Osteoblast (primary cell): ENCODE measurements around the gene PRRT4. TPM values are rescaled to one million over a fixed set of nuclear protein-coding genes. Genes with fewer than 3 reads are reported as not detected.

ENCODE experiments used
- DNase-seq: peaks from one replicate; pipeline ENCODE4 v3.0.0; 2011; ENCODE audit warnings: low spot score, mixed read lengths; ENCODE audit not compliant: insufficient read length; ENCODE audit errors: missing footprints
- H2AFZ ChIP-seq: 2 replicates; pipeline ENCODE4 v1.6.0; 2011; ENCODE audit warnings: mild to moderate bottlenecking, low read length
- H3K27ac ChIP-seq: 2 replicates; pipeline ENCODE4 v1.5.1; 2011; ENCODE audit warnings: mild to moderate bottlenecking, low read depth, low read length, moderate library complexity
- H3K27me3 ChIP-seq: 2 replicates; pipeline ENCODE4 v1.6.0; 2012; ENCODE audit warnings: mild to moderate bottlenecking, control low read depth, inconsistent platforms, low read length, moderate library complexity; ENCODE audit not compliant: insufficient read depth
- H3K36me3 ChIP-seq: 2 replicates; pipeline ENCODE4 v1.5.1; 2011; ENCODE audit warnings: mild to moderate bottlenecking, low read length, control low read depth, moderate library complexity; ENCODE audit not compliant: insufficient read depth
- H3K4me1 ChIP-seq: 2 replicates; pipeline ENCODE4 v1.5.1; 2011; ENCODE audit warnings: mild to moderate bottlenecking, low read length, control low read depth, moderate library complexity; ENCODE audit not compliant: insufficient read depth
- H3K4me2 ChIP-seq: 2 replicates; pipeline ENCODE4 v1.6.0; 2011; ENCODE audit warnings: mild to moderate bottlenecking, low read length; ENCODE audit not compliant: insufficient read depth
- H3K4me3 ChIP-seq: fragments of 200-600 bp; sonication (generic); 3 replicates; pipeline ENCODE4 v1.5.1; 2012; ENCODE audit warnings: mild to moderate bottlenecking, low read length, inconsistent platforms; ENCODE audit not compliant: insufficient read depth
- H3K79me2 ChIP-seq: 2 replicates; pipeline ENCODE4 v1.6.0; 2012; ENCODE audit warnings: mild to moderate bottlenecking, low read length, control low read depth, inconsistent platforms; ENCODE audit not compliant: insufficient read depth
- H3K9me3 ChIP-seq: 2 replicates; pipeline ENCODE4 v1.5.1; 2011; ENCODE audit warnings: low read depth, low read length, control low read depth
- H4K20me1 ChIP-seq: 2 replicates; pipeline ENCODE4 v1.6.0; 2012; ENCODE audit warnings: mild to moderate bottlenecking, low read length, control low read depth; ENCODE audit not compliant: insufficient read depth
- total RNA-seq: library from RNA; depleted of rRNA; stranded (reverse); fragments of >200 nt; gene quantifications from 2 replicates; pipeline ENCODE4 v1.2.3, GENCODE V29; 2012
- TF ChIP-seq, protein P1 (sequence below): IDR thresholded peaks from 2 replicates; pipeline ENCODE4 v1.5.1; 2011; ENCODE audit warnings: mild to moderate bottlenecking, low read depth, low read length, moderate library complexity; ENCODE audit errors: extremely low read depth

The PRRT4 gene
- total RNA-seq, 1 donor = not detected

DNA sequence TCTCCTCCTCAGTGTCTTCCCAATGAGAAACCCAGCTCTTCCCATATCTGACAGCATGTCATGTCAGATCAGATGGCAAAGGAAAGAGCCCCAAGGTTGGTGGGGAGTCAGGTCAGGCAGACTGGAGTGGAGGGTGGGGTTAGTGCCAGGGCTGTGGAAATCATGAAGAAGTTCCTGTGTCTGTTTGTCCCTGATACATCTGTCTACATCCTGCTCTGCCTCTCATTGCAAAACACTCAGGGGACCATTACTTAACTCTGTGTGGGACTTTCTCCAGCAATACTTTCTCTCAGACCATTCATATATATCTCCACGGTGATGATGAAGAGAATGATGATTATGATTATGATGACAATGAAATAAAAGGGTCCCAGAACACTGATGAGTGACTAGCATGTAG is 3.3 kb downstream of the PRRT4 start:
- Histone ChIP-seq H3K9me3 (no peaks in the 10 kb centered on the region), H3K36me3 (no peaks in the 10 kb centered on the region), H3K79me2 (no peaks in the 10 kb centered on the region), H2AFZ (no peak overlapping the region), H3K4me2 (no peak overlapping the region), H3K4me1 (peaks cover 5% of the 10 kb centered on the region), H3K4me3 (no peak overlapping the region), H4K20me1 (no peaks in the 10 kb centered on the region), H3K27me3 (peaks cover 64% of the 10 kb centered on the region), H3K27ac (no peak overlapping the region)
- DNase-seq = peak; percentile 73
- TF ChIP-seq, protein P1, sequence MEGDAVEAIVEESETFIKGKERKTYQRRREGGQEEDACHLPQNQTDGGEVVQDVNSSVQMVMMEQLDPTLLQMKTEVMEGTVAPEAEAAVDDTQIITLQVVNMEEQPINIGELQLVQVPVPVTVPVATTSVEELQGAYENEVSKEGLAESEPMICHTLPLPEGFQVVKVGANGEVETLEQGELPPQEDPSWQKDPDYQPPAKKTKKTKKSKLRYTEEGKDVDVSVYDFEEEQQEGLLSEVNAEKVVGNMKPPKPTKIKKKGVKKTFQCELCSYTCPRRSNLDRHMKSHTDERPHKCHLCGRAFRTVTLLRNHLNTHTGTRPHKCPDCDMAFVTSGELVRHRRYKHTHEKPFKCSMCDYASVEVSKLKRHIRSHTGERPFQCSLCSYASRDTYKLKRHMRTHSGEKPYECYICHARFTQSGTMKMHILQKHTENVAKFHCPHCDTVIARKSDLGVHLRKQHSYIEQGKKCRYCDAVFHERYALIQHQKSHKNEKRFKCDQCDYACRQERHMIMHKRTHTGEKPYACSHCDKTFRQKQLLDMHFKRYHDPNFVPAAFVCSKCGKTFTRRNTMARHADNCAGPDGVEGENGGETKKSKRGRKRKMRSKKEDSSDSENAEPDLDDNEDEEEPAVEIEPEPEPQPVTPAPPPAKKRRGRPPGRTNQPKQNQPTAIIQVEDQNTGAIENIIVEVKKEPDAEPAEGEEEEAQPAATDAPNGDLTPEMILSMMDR = no peak

DNA sequence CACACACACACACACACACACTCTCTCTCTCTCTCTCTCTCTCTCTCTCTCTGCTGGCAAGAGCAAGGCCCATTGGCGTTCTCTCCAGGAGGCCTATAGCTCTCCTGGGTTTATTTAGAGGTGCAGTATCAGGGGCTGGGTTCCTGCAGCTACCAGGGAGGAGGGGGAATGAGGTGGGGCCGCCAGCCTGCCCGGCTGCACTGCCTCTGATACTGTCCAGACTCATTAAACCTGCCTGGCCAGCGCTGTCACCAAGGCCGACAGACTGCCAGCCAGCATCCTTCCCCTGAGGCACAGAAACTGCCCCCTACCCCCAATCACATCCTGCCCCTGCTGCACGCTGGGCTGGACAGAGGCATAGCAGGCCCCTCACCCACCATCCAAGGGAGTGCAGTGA is 4.3 kb downstream of the PRRT4 start:
- Histone ChIP-seq H3K4me1 (peaks cover 5% of the 10 kb centered on the region), H3K4me2 (no peak overlapping the region), H3K36me3 (no peaks in the 10 kb centered on the region), H4K20me1 (no peaks in the 10 kb centered on the region), H3K9me3 (no peaks in the 10 kb centered on the region), H3K27me3 (peaks cover 64% of the 10 kb centered on the region), H3K27ac (no peak overlapping the region), H2AFZ (no peak overlapping the region), H3K79me2 (no peaks in the 10 kb centered on the region), H3K4me3 (no peak overlapping the region)
- TF ChIP-seq, protein P1 = no peak
- DNase-seq = peak; percentile 66

DNA sequence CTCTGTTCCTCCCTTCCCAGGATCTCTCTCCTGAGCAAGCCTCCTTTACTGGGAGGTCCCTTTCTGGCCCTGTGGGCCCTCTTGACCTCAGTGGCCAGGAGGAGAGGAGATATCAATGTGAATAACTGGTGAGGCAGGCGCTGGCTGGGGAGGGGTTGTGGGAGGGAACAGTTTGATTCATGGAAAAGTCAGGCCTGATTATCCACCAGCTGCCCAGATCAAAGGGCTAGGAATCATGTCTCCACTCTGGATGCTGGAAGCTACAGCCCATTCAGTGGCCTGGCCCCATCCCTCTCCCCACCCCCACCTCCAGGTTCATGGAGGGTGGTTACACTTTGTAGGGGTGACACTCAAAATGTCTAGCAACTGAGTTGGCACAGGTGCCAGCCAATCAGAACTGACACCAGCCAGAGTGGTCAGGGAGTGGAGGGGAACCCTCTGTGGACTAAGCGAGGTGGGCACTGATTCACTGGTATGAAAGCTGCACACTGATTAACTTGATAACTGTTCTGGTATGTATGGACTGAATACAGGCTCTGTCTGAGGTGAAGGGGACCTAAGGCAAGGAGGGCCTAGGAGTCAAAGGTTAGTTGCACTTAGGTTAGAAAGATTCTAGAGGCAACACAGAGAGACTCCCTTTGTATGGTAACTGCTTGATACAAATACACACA is 4.8 kb downstream of the PRRT4 start:
- Histone ChIP-seq H3K27ac (no peak overlapping the region), H3K79me2 (no peaks in the 10 kb centered on the region), H2AFZ (no peak overlapping the region), H3K4me3 (no peak overlapping the region), H4K20me1 (no peaks in the 10 kb centered on the region), H3K27me3 (peaks cover 61% of the 10 kb centered on the region), H3K36me3 (no peaks in the 10 kb centered on the region), H3K9me3 (no peaks in the 10 kb centered on the region), H3K4me2 (no peak overlapping the region), H3K4me1 (peaks cover 2% of the 10 kb centered on the region)
- peak; percentile 53 for DNase-seq
- TF ChIP-seq, protein P1 = no peak

DNA sequence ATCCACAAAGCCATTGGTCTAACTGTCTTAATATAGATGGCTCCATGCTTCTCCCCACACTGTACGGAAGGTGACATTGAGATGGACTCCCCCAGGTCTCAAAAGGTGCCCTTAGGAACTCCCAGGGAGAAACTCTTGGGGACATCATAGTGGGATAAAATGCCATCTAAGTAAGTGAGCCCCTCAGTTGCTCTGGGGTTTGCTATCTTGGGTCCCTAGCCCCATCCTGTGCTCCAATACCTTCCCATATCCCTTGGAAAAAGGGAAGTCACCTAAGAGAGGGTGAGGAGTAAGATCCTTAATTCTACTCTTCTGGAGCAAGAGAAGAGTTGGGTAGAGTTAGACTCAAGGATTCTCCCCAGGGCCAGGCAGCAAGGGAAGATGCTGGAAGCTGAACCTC is 7.9 kb downstream of the PRRT4 start:
- Histone ChIP-seq H3K36me3 (no peaks in the 10 kb centered on the region), H3K4me1 (no peaks in the 10 kb centered on the region), H2AFZ (no peak overlapping the region), H3K79me2 (no peaks in the 10 kb centered on the region), H3K27ac (no peak overlapping the region), H3K4me3 (no peak overlapping the region), H3K27me3 (peaks cover 62% of the 10 kb centered on the region), H3K4me2 (no peak overlapping the region), H3K9me3 (no peaks in the 10 kb centered on the region), H4K20me1 (no peaks in the 10 kb centered on the region)
- TF ChIP-seq, protein P1 = no peak
- peak; percentile 72 for DNase-seq
